H9 (cell line): ENCODE results near the gene KLHL18. TPM values are rescaled to one million over a fixed set of nuclear protein-coding genes. Genes with fewer than 3 reads are reported as not detected.

Experiments
- DNase-seq: peaks from one replicate; pipeline ENCODE4 v3.0.0-alpha.2; 2017
- H2AFZ ChIP-seq: one replicate; pipeline ENCODE4 v1.6.1; 2013; ENCODE audit warnings: mild to moderate bottlenecking, low read length, control low read depth, moderate library complexity
- H2AK5ac ChIP-seq: 2 replicates; pipeline ENCODE4 v1.6.1; 2013; ENCODE audit warnings: low read length, control low read depth, mixed read lengths; ENCODE audit not compliant: insufficient read length
- H2BK120ac ChIP-seq: one replicate; pipeline ENCODE4 v1.6.1; 2013; ENCODE audit warnings: low read depth, mild to moderate bottlenecking, low read length, control low read depth, inconsistent platforms; ENCODE audit not compliant: poor library complexity, severe bottlenecking
- H2BK12ac ChIP-seq: 2 replicates; pipeline ENCODE4 v1.6.1; 2013; ENCODE audit warnings: low read length, control low read depth, mixed read lengths, low read depth; ENCODE audit not compliant: insufficient read length
- H2BK15ac ChIP-seq: 2 replicates; pipeline ENCODE4 v1.6.1; 2013; ENCODE audit warnings: low read depth, low read length, control low read depth
- H2BK20ac ChIP-seq: one replicate; pipeline ENCODE4 v1.6.1; 2013; ENCODE audit warnings: low read depth, mild to moderate bottlenecking, low read length, control low read depth, inconsistent platforms; ENCODE audit not compliant: poor library complexity, severe bottlenecking
- H2BK5ac ChIP-seq: 2 replicates; pipeline ENCODE4 v1.6.1; 2013; ENCODE audit warnings: low read length, control low read depth, mixed read lengths; ENCODE audit not compliant: insufficient read length
- H3K14ac ChIP-seq: 2 replicates; pipeline ENCODE4 v1.6.1; 2013; ENCODE audit warnings: low read length, control low read depth; ENCODE audit not compliant: insufficient read depth
- H3K18ac ChIP-seq: 2 replicates; pipeline ENCODE4 v1.6.1; 2013; ENCODE audit warnings: low read depth, mild to moderate bottlenecking, mixed read lengths, low read length, control low read depth; ENCODE audit not compliant: insufficient read length
- H3K23ac ChIP-seq: 2 replicates; pipeline ENCODE4 v1.6.1; 2013; ENCODE audit warnings: low read length, control low read depth, mixed read lengths, low read depth; ENCODE audit not compliant: insufficient read length
- H3K23me2 ChIP-seq: 2 replicates; pipeline ENCODE4 v1.6.1; 2013; ENCODE audit warnings: low read depth, mild to moderate bottlenecking, mixed read lengths, low read length, control low read depth; ENCODE audit not compliant: insufficient read length, poor library complexity, severe bottlenecking
- H3K27ac ChIP-seq: 2 replicates; pipeline ENCODE4 v1.5.1; 2013; ENCODE audit warnings: low read length, control low read depth, mixed read lengths, low read depth; ENCODE audit not compliant: insufficient read length
- H3K27me3 ChIP-seq: 2 replicates; pipeline ENCODE4 v1.6.1; 2013; ENCODE audit warnings: low read length, control low read depth, inconsistent platforms; ENCODE audit not compliant: insufficient read depth
- H3K4ac ChIP-seq: 2 replicates; pipeline ENCODE4 v1.6.1; 2013; ENCODE audit warnings: low read depth, mild to moderate bottlenecking, control low read depth, inconsistent platforms, low read length, moderate library complexity
- H3K4me1 ChIP-seq: 2 replicates; pipeline ENCODE4 v1.6.1; 2013; ENCODE audit warnings: low read length, control low read depth, inconsistent platforms; ENCODE audit not compliant: insufficient read depth
- H3K4me2 ChIP-seq: 2 replicates; pipeline ENCODE4 v1.6.1; 2013; ENCODE audit warnings: low read length, control low read depth, mixed read lengths; ENCODE audit not compliant: insufficient read length, insufficient read depth
- H3K56ac ChIP-seq: 2 replicates; pipeline ENCODE4 v1.6.1; 2013; ENCODE audit warnings: low read depth, mild to moderate bottlenecking, mixed read lengths, low read length, control low read depth; ENCODE audit not compliant: insufficient read length
- H3K79me1 ChIP-seq: 2 replicates; pipeline ENCODE4 v1.6.1; 2013; ENCODE audit warnings: low read depth, mild to moderate bottlenecking, moderate library complexity, low read length, control low read depth, inconsistent platforms; ENCODE audit not compliant: insufficient read depth, poor library complexity, severe bottlenecking
- H3K79me2 ChIP-seq: 2 replicates; pipeline ENCODE4 v1.6.1; 2013; ENCODE audit warnings: low read length, control low read depth, inconsistent platforms; ENCODE audit not compliant: insufficient read depth
- H3K9ac ChIP-seq: 2 replicates; pipeline ENCODE4 v1.6.1; 2013; ENCODE audit warnings: low read length, control low read depth, mixed read lengths; ENCODE audit not compliant: insufficient read length; ENCODE audit errors: extremely low read depth
- H3K9me3 ChIP-seq: one replicate; pipeline ENCODE4 v1.6.1; 2013; ENCODE audit warnings: low read depth, low read length, inconsistent platforms; ENCODE audit not compliant: control insufficient read depth
- H3T11ph ChIP-seq: one replicate; pipeline ENCODE4 v1.6.1; 2013; ENCODE audit warnings: mild to moderate bottlenecking, low read length, control low read depth, inconsistent platforms
- H4K20me1 ChIP-seq: one replicate; pipeline ENCODE4 v1.6.1; 2013; ENCODE audit not compliant: control insufficient read depth, insufficient read length, insufficient read depth
- H4K5ac ChIP-seq: 2 replicates; pipeline ENCODE4 v1.6.1; 2013; ENCODE audit warnings: low read depth, mild to moderate bottlenecking, mixed read lengths, low read length, control low read depth; ENCODE audit not compliant: insufficient read length
- H4K8ac ChIP-seq: replicated peaks from 2 replicates; pipeline ENCODE4 v1.6.1; 2013; ENCODE audit warnings: low read length, control low read depth, mixed read lengths, low read depth; ENCODE audit not compliant: insufficient read length
- H4K91ac ChIP-seq: 2 replicates; pipeline ENCODE4 v1.6.1; 2013; ENCODE audit warnings: low read depth, mild to moderate bottlenecking, moderate library complexity, mixed read lengths, low read length, control low read depth; ENCODE audit not compliant: insufficient read length
- H3K27ac Mint-ChIP-seq, 3 experiments: 2 replicates in 2 of 3; 3 replicates in 1 of 3; pipeline ENCODE4 v1.8.0; 2020 to 2021; ENCODE audit warnings: mixed read lengths in 3 of 3, mild to moderate bottlenecking in 1 of 3, moderate library complexity in 1 of 3
- H3K27me3 Mint-ChIP-seq: 2 replicates; pipeline ENCODE4 v1.8.0; 2021; ENCODE audit warnings: low read depth, mild to moderate bottlenecking, moderate library complexity, mixed read lengths
- H3K36me3 Mint-ChIP-seq, 3 experiments: 2 replicates in 2 of 3; 3 replicates in 1 of 3; pipeline ENCODE4 v1.8.0; 2020 to 2021; ENCODE audit warnings: low read depth in 3 of 3, mixed read lengths in 3 of 3; ENCODE audit not compliant: insufficient read depth in 1 of 3
- H3K4me1 Mint-ChIP-seq, 2 experiments: 2 replicates each; pipeline ENCODE4 v1.8.0; 2020; ENCODE audit warnings: mixed read lengths in 2 of 2
- H3K4me3 Mint-ChIP-seq, 2 experiments: 2 replicates in 1 of 2; 3 replicates in 1 of 2; pipeline ENCODE4 v1.8.0; 2020 to 2021; ENCODE audit warnings: mild to moderate bottlenecking in 2 of 2, mixed read lengths in 2 of 2, moderate library complexity in 1 of 2
- H3K9me3 Mint-ChIP-seq, 2 experiments: 2 replicates in 1 of 2; 3 replicates in 1 of 2; pipeline ENCODE4 v1.8.0; 2020; ENCODE audit warnings: mild to moderate bottlenecking in 2 of 2, mixed read lengths in 2 of 2, moderate library complexity in 1 of 2
- WGBS: extraction: QIAGEN DNeasy Blood & Tissue Kit; methylation state at CpG from one replicate; pipeline ENCODE4 v1.1.7; 2013; ENCODE audit warnings: missing lambda C conversion rate, low lambda C conversion rate, mixed read lengths; ENCODE audit not compliant: insufficient read length; ENCODE audit errors: extremely low coverage; 5-methylcytosine and 5-hydroxymethylcytosine counted together
- total RNA-seq: library from RNA; stranded (reverse); gene quantifications from 2 replicates; pipeline ENCODE4 v1.2.1, GENCODE V29; 2021
- TF ChIP-seq, protein P1 (sequence below): fragments of 200-600 bp; sonication (generic); conservative IDR thresholded peaks from 3 replicates; pipeline ENCODE4 v1.8.0; 2021; ENCODE audit warnings: antibody characterized with exemption, mild to moderate bottlenecking

The KLHL18 gene
- total RNA-seq, 1 experiment from 2014 or later = 55.3 TPM

DNA sequence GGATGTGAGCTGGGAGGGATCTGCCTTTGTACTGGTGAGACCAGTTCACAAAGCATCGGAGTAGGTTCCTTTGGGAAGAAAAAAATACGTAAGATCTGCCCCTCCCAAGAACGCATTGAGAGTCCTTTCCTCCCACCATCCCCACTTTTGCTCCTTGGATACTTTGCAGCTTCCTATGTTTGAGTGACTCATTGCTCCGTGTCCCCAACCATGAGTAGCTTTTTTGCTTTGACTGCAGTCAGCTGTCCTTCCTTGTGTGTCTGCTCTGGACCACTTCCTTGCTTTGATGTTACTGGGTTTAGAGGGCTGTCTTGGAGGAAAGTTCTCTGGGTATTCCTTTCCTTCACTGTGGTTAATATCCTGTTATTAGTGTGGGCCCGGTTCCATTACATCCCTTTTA is 54.9 kb downstream of the KLHL18 start:
- no peaks in the 10 kb centered on the region for H3K27me3 Mint-ChIP-seq
- DNase-seq = no peak
- H4K8ac ChIP-seq = no peak overlapping the region
- no peak overlapping the region for H3K23ac ChIP-seq
- H2BK12ac ChIP-seq = no peak overlapping the region
- no CpG with 5 or more reads among the region's 5 CpGs for WGBS
- TF ChIP-seq, protein P1, sequence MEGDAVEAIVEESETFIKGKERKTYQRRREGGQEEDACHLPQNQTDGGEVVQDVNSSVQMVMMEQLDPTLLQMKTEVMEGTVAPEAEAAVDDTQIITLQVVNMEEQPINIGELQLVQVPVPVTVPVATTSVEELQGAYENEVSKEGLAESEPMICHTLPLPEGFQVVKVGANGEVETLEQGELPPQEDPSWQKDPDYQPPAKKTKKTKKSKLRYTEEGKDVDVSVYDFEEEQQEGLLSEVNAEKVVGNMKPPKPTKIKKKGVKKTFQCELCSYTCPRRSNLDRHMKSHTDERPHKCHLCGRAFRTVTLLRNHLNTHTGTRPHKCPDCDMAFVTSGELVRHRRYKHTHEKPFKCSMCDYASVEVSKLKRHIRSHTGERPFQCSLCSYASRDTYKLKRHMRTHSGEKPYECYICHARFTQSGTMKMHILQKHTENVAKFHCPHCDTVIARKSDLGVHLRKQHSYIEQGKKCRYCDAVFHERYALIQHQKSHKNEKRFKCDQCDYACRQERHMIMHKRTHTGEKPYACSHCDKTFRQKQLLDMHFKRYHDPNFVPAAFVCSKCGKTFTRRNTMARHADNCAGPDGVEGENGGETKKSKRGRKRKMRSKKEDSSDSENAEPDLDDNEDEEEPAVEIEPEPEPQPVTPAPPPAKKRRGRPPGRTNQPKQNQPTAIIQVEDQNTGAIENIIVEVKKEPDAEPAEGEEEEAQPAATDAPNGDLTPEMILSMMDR = no peak
- H2BK5ac ChIP-seq = no peak overlapping the region
- no peaks in the 10 kb centered on the region for H3K27me3 ChIP-seq
- H3K4me1 Mint-ChIP-seq = no peaks in the 10 kb centered on the region
- no peaks in the 10 kb centered on the region for H3K79me1 ChIP-seq
- no peak overlapping the region for H2BK20ac ChIP-seq
- H3K27ac Mint-ChIP-seq = no peak overlapping the region
- H3K9ac ChIP-seq = no peak overlapping the region
- no peaks in the 10 kb centered on the region for H3K9me3 Mint-ChIP-seq
- no peak overlapping the region for H2AK5ac ChIP-seq
- H3K4me3 Mint-ChIP-seq = no peak overlapping the region
- peaks cover 54 to 78% (median 67%) of the 10 kb centered on the region in 3 experiments; a peak in 6 of 7 replicates for H3K36me3 Mint-ChIP-seq
- no peak overlapping the region for H4K91ac ChIP-seq
- H3K56ac ChIP-seq = no peak overlapping the region
- no peak overlapping the region for H2AFZ ChIP-seq
- H2BK15ac ChIP-seq = no peak overlapping the region
- no peak overlapping the region for H3K4ac ChIP-seq
- no peaks in the 10 kb centered on the region for H3K23me2 ChIP-seq
- no peak overlapping the region for H3T11ph ChIP-seq
- no peak overlapping the region for H3K27ac ChIP-seq
- no peak overlapping the region for H3K14ac ChIP-seq
- H3K4me1 ChIP-seq = no peaks in the 10 kb centered on the region
- H3K9me3 ChIP-seq = no peaks in the 10 kb centered on the region
- no peak overlapping the region for H3K4me2 ChIP-seq
- H4K5ac ChIP-seq = no peak overlapping the region
- no peak overlapping the region for H3K18ac ChIP-seq
- peaks cover 2% of the 10 kb centered on the region for H4K20me1 ChIP-seq
- no peak overlapping the region for H2BK120ac ChIP-seq
- no peaks in the 10 kb centered on the region for H3K79me2 ChIP-seq
